MM.1S (cell line): ENCODE measurements around the gene TMEM9B.

Experiments
- DNase-seq: peaks from one replicate; pipeline ENCODE4 v3.0.0-alpha.2; 2015
- H2AFZ ChIP-seq: fragments of 300-600 bp; sonication (generic); 2 replicates; pipeline ENCODE4 v1.6.0; 2016; ENCODE audit warnings: antibody characterized with exemption, low read length
- H3F3A ChIP-seq: fragments of 300-600 bp; sonication (generic); 2 replicates; pipeline ENCODE4 v1.6.1; 2016; ENCODE audit warnings: mild to moderate bottlenecking, antibody characterized with exemption, low read length, moderate library complexity, mixed read lengths; ENCODE audit not compliant: insufficient read depth
- H3K27ac ChIP-seq: fragments of 300-600 bp; sonication (generic); 2 replicates; pipeline ENCODE4 v1.5.1; 2016; ENCODE audit warnings: mild to moderate bottlenecking, low read length
- H3K27me3 ChIP-seq: fragments of 300-600 bp; sonication (generic); replicated peaks from 2 replicates; pipeline ENCODE4 v1.6.0; 2016; ENCODE audit warnings: low read length; ENCODE audit not compliant: insufficient read depth
- H3K36me3 ChIP-seq: fragments of 300-600 bp; sonication (generic); replicated peaks from 2 replicates; pipeline ENCODE4 v1.6.1; 2016; ENCODE audit warnings: mild to moderate bottlenecking, low read length, mixed read lengths; ENCODE audit not compliant: insufficient read depth
- H3K4me1 ChIP-seq: fragments of 300-600 bp; sonication (generic); 2 replicates; pipeline ENCODE4 v1.6.1; 2016; ENCODE audit warnings: low read length, mixed read lengths
- H3K4me2 ChIP-seq: fragments of 300-600 bp; sonication (generic); 2 replicates; pipeline ENCODE4 v1.6.0; 2016; ENCODE audit warnings: low read depth, low read length
- H3K4me3 ChIP-seq: fragments of 300-600 bp; sonication (generic); 2 replicates; pipeline ENCODE4 v1.5.1; 2016; ENCODE audit warnings: low read length, mixed read lengths
- H3K79me2 ChIP-seq: fragments of 300-600 bp; sonication (generic); 2 replicates; pipeline ENCODE4 v1.6.1; 2016; ENCODE audit warnings: mixed run types, low read length, mixed read lengths
- H3K9ac ChIP-seq: fragments of 300-600 bp; sonication (generic); 2 replicates; pipeline ENCODE4 v1.6.1; 2016; ENCODE audit warnings: low read length, mixed read lengths
- H3K9me2 ChIP-seq: fragments of 300-600 bp; sonication (generic); replicated peaks from 2 replicates; pipeline ENCODE4 v1.6.1; 2016; ENCODE audit warnings: mild to moderate bottlenecking, low read length, mixed read lengths; ENCODE audit not compliant: insufficient read depth
- H3K9me3 ChIP-seq: fragments of 300-600 bp; sonication (generic); replicated peaks from 2 replicates; pipeline ENCODE4 v1.6.1; 2016; ENCODE audit warnings: mild to moderate bottlenecking, low read length, mixed read lengths; ENCODE audit not compliant: insufficient read depth
- H4K20me1 ChIP-seq: fragments of 300-600 bp; sonication (generic); 2 replicates; pipeline ENCODE4 v1.6.1; 2016; ENCODE audit warnings: mild to moderate bottlenecking, low read length, moderate library complexity, mixed read lengths; ENCODE audit not compliant: insufficient read depth
- CTCF ChIP-seq: fragments of 300-600 bp; sonication (generic); IDR thresholded peaks from 2 replicates; pipeline ENCODE4 v1.5.1; 2016; ENCODE audit warnings: antibody characterized with exemption, low read length, mixed read lengths
- EZH2 ChIP-seq: fragments of 300-600 bp; sonication (generic); optimal IDR thresholded peaks from 2 replicates; pipeline ENCODE3; 2017; ENCODE audit warnings: low read depth, mild to moderate bottlenecking, antibody characterized with exemption, low read length, mixed read lengths
- EZH2phosphoT487 ChIP-seq: fragments of 300-600 bp; sonication (generic); IDR thresholded peaks from 2 replicates; pipeline ENCODE4 v1.6.1; 2018; ENCODE audit warnings: antibody characterized with exemption, low read length

Gene TMEM9B

GRCh38 chr11:8962841-8963240 is 1.4 kb downstream of the TMEM9B start:
- Histone ChIP-seq H3K27me3 (no peaks in the 10 kb centered on the region), H3K4me2 (peak overlapping the region; percentile 90), H4K20me1 (no peaks in the 10 kb centered on the region), H3K4me1 (peaks cover 13% of the 10 kb centered on the region), H2AFZ (no peak overlapping the region), H3K36me3 (no peaks in the 10 kb centered on the region), H3K9ac (peak overlapping the region; percentile 94; the same call in 1 of the 2 replicates), H3K9me3 (no peaks in the 10 kb centered on the region), H3K4me3 (peak overlapping the region; percentile 89; the same call in 1 of the 2 replicates), H3K79me2 (peaks cover 52% of the 10 kb centered on the region), H3F3A (peaks cover 5% of the 10 kb centered on the region; the same call in 1 of the 2 replicates), H3K9me2 (no peaks in the 10 kb centered on the region), H3K27ac (no peak overlapping the region)
- TF ChIP-seq EZH2 = no peak
- no peak for TF ChIP-seq CTCF
- TF ChIP-seq EZH2phosphoT487 = no peak
- DNase-seq = no peak

DNA sequence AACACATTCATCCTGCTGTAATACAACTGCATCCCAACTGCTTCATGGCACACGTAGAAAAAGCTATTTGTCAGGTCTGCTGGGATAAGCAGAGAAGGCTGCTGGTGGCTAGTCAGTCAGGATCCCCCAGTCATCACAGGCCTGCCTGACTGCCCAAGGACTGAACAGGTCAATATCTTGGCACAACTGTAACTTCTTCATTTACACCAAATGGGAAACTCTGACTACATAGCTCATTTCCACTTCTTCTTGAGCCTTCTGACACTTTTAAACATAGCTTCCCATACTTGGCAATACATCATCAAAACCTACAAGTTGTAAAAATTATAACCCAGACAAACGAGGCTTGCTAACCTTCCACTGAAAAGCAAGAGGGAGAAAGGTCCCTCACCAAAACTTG is 2.8 kb downstream of the TMEM9B start:
- Histone ChIP-seq H3K79me2 (peaks cover 66% of the 10 kb centered on the region), H4K20me1 (no peaks in the 10 kb centered on the region), H3F3A (peaks cover 5% of the 10 kb centered on the region; the same call in 1 of the 2 replicates), H3K27ac (no peak overlapping the region), H2AFZ (no peak overlapping the region), H3K4me2 (no peak overlapping the region), H3K9ac (no peak overlapping the region), H3K9me2 (no peaks in the 10 kb centered on the region), H3K36me3 (no peaks in the 10 kb centered on the region), H3K4me1 (peaks cover 9% of the 10 kb centered on the region), H3K4me3 (no peak overlapping the region), H3K27me3 (no peaks in the 10 kb centered on the region), H3K9me3 (no peaks in the 10 kb centered on the region)
- no peak for TF ChIP-seq CTCF
- no peak for TF ChIP-seq EZH2phosphoT487
- TF ChIP-seq EZH2 = no peak
- DNase-seq = no peak

DNA sequence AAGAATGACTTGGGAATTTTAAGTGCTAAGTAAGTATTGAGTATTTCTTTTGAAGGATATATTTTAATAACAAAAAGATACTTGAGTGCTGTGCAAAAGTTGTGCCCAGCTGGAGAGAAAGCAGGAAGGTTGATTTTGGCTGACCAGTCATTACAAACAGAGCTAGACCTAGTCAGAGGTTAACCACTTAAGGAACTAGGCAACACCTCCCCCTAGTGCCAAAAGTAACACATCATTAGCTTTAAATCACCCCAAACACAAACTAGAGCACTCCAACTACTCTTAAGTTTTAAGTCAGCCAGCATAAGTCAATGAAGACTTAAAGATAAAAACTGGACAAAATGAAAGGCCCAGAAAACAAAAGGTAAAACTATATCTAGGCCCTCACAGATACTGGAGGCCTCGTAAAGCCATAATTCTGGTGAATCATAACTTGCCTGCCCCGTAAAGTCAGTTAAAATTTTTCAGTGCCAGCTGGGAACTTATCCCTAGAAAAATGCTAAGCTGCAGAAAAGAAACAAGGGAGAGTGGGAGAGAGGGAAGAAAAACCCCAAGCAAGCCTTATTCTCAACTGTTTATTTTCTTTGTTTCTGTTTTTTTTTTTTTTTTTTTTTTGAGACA is 4.6 kb downstream of the TMEM9B start:
- H3K36me3 ChIP-seq = no peaks in the 10 kb centered on the region
- H3K79me2 ChIP-seq = peaks cover 70% of the 10 kb centered on the region
- TF ChIP-seq EZH2phosphoT487 (no peak), EZH2 (no peak), CTCF (peak; percentile 68)
- no peaks in the 10 kb centered on the region for H3K9me2 ChIP-seq
- no peaks in the 10 kb centered on the region for H3K9me3 ChIP-seq
- no peaks in the 10 kb centered on the region for H3K27me3 ChIP-seq
- no peak overlapping the region for H3K9ac ChIP-seq
- H3K27ac ChIP-seq = no peak overlapping the region
- DNase-seq = peak; percentile 82
- no peak overlapping the region for H2AFZ ChIP-seq
- peaks cover 9% of the 10 kb centered on the region for H3K4me1 ChIP-seq
- H4K20me1 ChIP-seq = no peaks in the 10 kb centered on the region
- no peak overlapping the region for H3K4me3 ChIP-seq
- no peak overlapping the region for H3K4me2 ChIP-seq
- H3F3A ChIP-seq = peaks cover 3% of the 10 kb centered on the region; the same call in 1 of the 2 replicates
